Endothelial cell of umbilical vein (primary cell): ENCODE data around the gene NSD1. TPM values are rescaled to one million over a fixed set of nuclear protein-coding genes. Genes with fewer than 3 reads are reported as not detected.

Source experiments
- BruUV-seq: library from RNA; stranded (reverse); fragments of 400-500 nt; replicated peaks from 2 replicates; lab custom pipeline; 2021; lab: Mats Ljungman, UMichigan
- CTCF ChIA-PET: fragments of 300-600, 350-600 bp; sonication (Branson Sonifier 250); formaldehyde crosslinking; loops from one replicate; lab custom pipeline; 2021; ENCODE audit warnings: antibody characterized with exemption, inconsistent platforms; lab: Charles Lee
- POLR2A ChIA-PET: fragments of 300-600, 350-600 bp; sonication (Branson Sonifier 250); formaldehyde crosslinking; loops from one replicate; lab custom pipeline; 2021; ENCODE audit warnings: antibody characterized with exemption, inconsistent platforms; lab: Charles Lee
- DNase-seq: peaks from one replicate; pipeline ENCODE4 v3.0.0-alpha.2; 2011; ENCODE audit warnings: low read depth, low spot score
- FAIRE-seq: peaks from 2 replicates; lab custom pipeline; 2011; peaks lifted over from hg19 to GRCh38; lab: Jason Lieb, UNC
- H2AFZ ChIP-seq: 2 replicates; pipeline ENCODE4 v1.6.0; 2012; ENCODE audit warnings: low read depth, low read length, control low read depth, inconsistent platforms
- H3K27ac ChIP-seq: 2 replicates; pipeline ENCODE4 v1.5.1; 2011; ENCODE audit warnings: low read depth, mild to moderate bottlenecking, control low read depth, low read length, moderate library complexity; ENCODE audit not compliant: insufficient read depth
- H3K27me3 ChIP-seq, 2 experiments: 2 replicates each; pipeline versions ENCODE4 v1.6.0 to v1.6.1; 2011; ENCODE audit warnings: low read length in 2 of 2, mixed read lengths in 1 of 2; ENCODE audit not compliant: control insufficient read depth in 2 of 2, insufficient read depth in 2 of 2
- H3K36me3 ChIP-seq, 2 experiments: 2 replicates in 1 of 2; 3 replicates in 1 of 2; pipeline ENCODE4 v1.5.1; 2011; ENCODE audit warnings: low read length in 2 of 2, mild to moderate bottlenecking in 1 of 2, moderate library complexity in 1 of 2; ENCODE audit not compliant: control insufficient read depth in 2 of 2, insufficient read depth in 2 of 2; ENCODE audit errors: extremely low read depth in 1 of 2
- H3K4me1 ChIP-seq: 3 replicates; pipeline ENCODE4 v1.5.1; 2011; ENCODE audit warnings: mild to moderate bottlenecking, low read length; ENCODE audit not compliant: control insufficient read depth, insufficient read depth; ENCODE audit errors: extremely low read depth
- H3K4me2 ChIP-seq: 2 replicates; pipeline ENCODE4 v1.6.1; 2011; ENCODE audit warnings: low read length, control low read depth, mixed read lengths; ENCODE audit not compliant: insufficient read depth
- H3K4me3 ChIP-seq, 3 experiments: fragments of 200-600 bp in 1 of 3; sonication (generic), shearing (Covaris generic) in 1 of 3; replicated peaks in 1 of 3; 2 replicates each; pipeline ENCODE4 v1.5.1; 2011 to 2016; ENCODE audit warnings: control low read depth in 3 of 3, low read length in 3 of 3, mild to moderate bottlenecking in 2 of 3, inconsistent platforms in 1 of 3, low read depth in 1 of 3, moderate library complexity in 1 of 3; ENCODE audit not compliant: insufficient read depth in 1 of 3
- H3K79me2 ChIP-seq: 2 replicates; pipeline ENCODE4 v1.6.0; 2012; ENCODE audit warnings: low read length, inconsistent platforms; ENCODE audit not compliant: control insufficient read depth, insufficient read depth
- H3K9ac ChIP-seq: replicated peaks from 2 replicates; pipeline ENCODE3; 2011; ENCODE audit warnings: low read length, control low read depth; ENCODE audit not compliant: insufficient read depth; ENCODE audit errors: extremely low read depth
- H3K9me1 ChIP-seq: replicated peaks from 3 replicates; pipeline ENCODE4 v1.6.0; 2011; ENCODE audit warnings: mild to moderate bottlenecking, low read length; ENCODE audit not compliant: control insufficient read depth, insufficient read depth; ENCODE audit errors: extremely low read depth
- H3K9me3 ChIP-seq: replicated peaks from 2 replicates; pipeline ENCODE4 v1.5.1; 2012; ENCODE audit warnings: low read length, inconsistent platforms; ENCODE audit not compliant: control insufficient read depth, insufficient read depth
- H4K20me1 ChIP-seq: replicated peaks from 2 replicates; pipeline ENCODE3; 2011; ENCODE audit warnings: mild to moderate bottlenecking, low read length; ENCODE audit not compliant: control insufficient read depth, insufficient read depth; ENCODE audit errors: extremely low read depth
- JUN ChIP-seq: IDR thresholded peaks from 2 replicates; pipeline ENCODE4 v1.6.1; 2011; ENCODE audit warnings: borderline replicate concordance, low read depth; ENCODE audit not compliant: insufficient read length, insufficient read depth
- MYC ChIP-seq: IDR thresholded peaks from one replicate; pipeline ENCODE4 v1.6.1; 2011; ENCODE audit warnings: mild to moderate bottlenecking, low read depth, low read length
- POLR2A ChIP-seq: IDR thresholded peaks from 2 replicates; pipeline ENCODE4 v1.6.1; 2012; ENCODE audit warnings: low read depth, mild to moderate bottlenecking, control low read depth, low read length
- POLR2AphosphoS5 ChIP-seq: IDR thresholded peaks from 2 replicates; pipeline ENCODE4 v1.6.1; 2012; ENCODE audit warnings: low read depth, mild to moderate bottlenecking, control low read depth, low read length, moderate library complexity; ENCODE audit not compliant: insufficient read depth
- dilution Hi-C: fragments of 300-500 bp; cut with MboI; formaldehyde crosslinking; loops from one replicate; pipeline ENCODE4 v1.15.0; 2019; ENCODE audit warnings: low sequenced_read_pairs; ENCODE audit not compliant: extremely low pct_ligation_motif_present
- intact Hi-C: fragments of 100-400 bp; cut with micrococcal nuclease; formaldehyde crosslinking; loops from one replicate; pipeline ENCODE4 v1.10.0; 2022
- polyA plus RNA-seq, 4 experiments: library from polyadenylated mRNA; depleted of rRNA in 3 of 4; stranded (reverse) in 3 of 4; unstranded in 1 of 4; fragments of >200 nt; gene quantifications; 2 replicates each; pipeline versions ENCODE4 v1.2.1 to v1.2.3, GENCODE V29; 2011 to 2012; ENCODE audit warnings: missing spikeins in 1 of 4
- total RNA-seq: library from RNA; stranded (reverse); gene quantifications from 2 replicates; pipeline ENCODE4 v1.2.3, GENCODE V29; 2021
- TF ChIP-seq, protein P1 (sequence below), 2 donors: IDR thresholded peaks; 1 replicate in 1 of 2; 2 replicates in 1 of 2; pipeline ENCODE4 v1.5.1; 2011; ENCODE audit warnings: low read length in 2 of 2, mild to moderate bottlenecking in 2 of 2, moderate library complexity in 2 of 2, control low read depth in 1 of 2, inconsistent platforms in 1 of 2, low read depth in 1 of 2; ENCODE audit not compliant: insufficient read depth in 1 of 2; ENCODE audit errors: extremely low read depth in 1 of 2
- TF ChIP-seq, protein P2 (sequence below): IDR thresholded peaks from 2 replicates; pipeline ENCODE4 v1.6.1; 2011; ENCODE audit not compliant: insufficient read depth, insufficient read length

The NSD1 gene
- total and polyA plus RNA-seq, 2 donors (not counting 3 experiments of a cell fraction or from before 2014, with no cell fraction given), result 14.4 to 90.4 TPM

DNA sequence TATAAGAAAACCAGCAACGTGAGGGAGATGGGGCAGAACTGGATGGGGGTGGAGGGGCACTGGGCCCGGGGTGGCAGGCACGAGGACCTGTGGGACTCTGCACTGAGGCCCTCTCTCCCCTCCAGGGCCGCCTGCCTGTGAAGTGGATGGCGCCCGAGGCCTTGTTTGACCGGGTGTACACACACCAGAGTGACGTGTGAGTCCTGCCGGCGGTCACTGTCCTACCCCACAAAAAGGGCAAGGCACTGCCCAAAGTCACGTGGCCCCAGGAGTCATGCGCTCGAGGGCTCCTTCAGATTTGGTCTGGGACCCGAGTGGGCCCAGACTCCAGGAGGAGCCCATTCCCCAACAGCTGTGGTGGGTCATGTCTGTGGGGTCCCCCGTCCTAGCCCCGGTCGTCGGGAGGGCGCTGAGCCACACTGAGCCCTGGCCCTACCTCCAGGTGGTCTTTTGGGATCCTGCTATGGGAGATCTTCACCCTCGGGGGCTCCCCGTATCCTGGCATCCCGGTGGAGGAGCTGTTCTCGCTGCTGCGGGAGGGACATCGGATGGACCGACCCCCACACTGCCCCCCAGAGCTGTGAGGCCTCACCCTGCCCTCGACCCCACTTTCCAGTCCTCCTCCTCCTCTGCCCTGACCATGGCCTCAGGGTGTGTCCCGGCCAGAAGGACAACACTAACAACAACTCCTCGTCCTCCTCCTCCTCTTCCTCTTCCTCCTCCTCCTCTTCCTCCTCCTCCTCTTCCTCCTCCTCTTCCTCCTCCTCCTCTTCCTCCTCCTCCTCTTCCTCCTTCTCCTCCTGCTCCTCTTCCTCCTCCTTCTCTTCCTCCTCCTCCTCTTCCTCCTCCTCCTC is 37.2 kb upstream of the NSD1 start:
- H3K4me2 ChIP-seq, result no peak overlapping the region

More for the DNA sequence above, 37.2 kb upstream of the NSD1 start:
- Histone ChIP-seq H3K4me3 (no peak overlapping the region), H3K9ac (no peak overlapping the region), H3K79me2 (no peaks in the 10 kb centered on the region), H2AFZ (no peak overlapping the region), H3K27ac (no peak overlapping the region), H3K9me1 (no peaks in the 10 kb centered on the region), H4K20me1 (no peaks in the 10 kb centered on the region), H3K4me1 (peaks cover 35% of the 10 kb centered on the region), H3K36me3 (no peaks in the 10 kb centered on the region), H3K27me3 (no peaks in the 10 kb centered on the region), H3K9me3 (no peaks in the 10 kb centered on the region)
- DNase-seq, result no peak
- dilution Hi-C loops, result no loop called here
- intact Hi-C loops, result no loop called here
- BruUV-seq, result no TSS peak
- CTCF ChIA-PET, result interaction anchor here (2.4 to 2.9 kb wide), 3 partner anchors 10 to 25 kb away, joined by 10 to 15 read pairs (median 10); partner anchors contain the start of gene FGFR4
- TF ChIP-seq, protein P1, sequence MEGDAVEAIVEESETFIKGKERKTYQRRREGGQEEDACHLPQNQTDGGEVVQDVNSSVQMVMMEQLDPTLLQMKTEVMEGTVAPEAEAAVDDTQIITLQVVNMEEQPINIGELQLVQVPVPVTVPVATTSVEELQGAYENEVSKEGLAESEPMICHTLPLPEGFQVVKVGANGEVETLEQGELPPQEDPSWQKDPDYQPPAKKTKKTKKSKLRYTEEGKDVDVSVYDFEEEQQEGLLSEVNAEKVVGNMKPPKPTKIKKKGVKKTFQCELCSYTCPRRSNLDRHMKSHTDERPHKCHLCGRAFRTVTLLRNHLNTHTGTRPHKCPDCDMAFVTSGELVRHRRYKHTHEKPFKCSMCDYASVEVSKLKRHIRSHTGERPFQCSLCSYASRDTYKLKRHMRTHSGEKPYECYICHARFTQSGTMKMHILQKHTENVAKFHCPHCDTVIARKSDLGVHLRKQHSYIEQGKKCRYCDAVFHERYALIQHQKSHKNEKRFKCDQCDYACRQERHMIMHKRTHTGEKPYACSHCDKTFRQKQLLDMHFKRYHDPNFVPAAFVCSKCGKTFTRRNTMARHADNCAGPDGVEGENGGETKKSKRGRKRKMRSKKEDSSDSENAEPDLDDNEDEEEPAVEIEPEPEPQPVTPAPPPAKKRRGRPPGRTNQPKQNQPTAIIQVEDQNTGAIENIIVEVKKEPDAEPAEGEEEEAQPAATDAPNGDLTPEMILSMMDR (IDR thresholded peaks at IDR 0.05; ENCODE audit: extremely low read depth in 1 of 2, insufficient read depth in 1 of 2, low read depth in 1 of 2, low read length in 2 of 2), result no peak
- TF ChIP-seq POLR2AphosphoS5 (no peak), POLR2A (no peak), JUN (no peak), MYC (no peak)
- TF ChIP-seq, protein P2, sequence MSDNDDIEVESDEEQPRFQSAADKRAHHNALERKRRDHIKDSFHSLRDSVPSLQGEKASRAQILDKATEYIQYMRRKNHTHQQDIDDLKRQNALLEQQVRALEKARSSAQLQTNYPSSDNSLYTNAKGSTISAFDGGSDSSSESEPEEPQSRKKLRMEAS, result no peak
- POLR2A ChIA-PET, result no interaction called here
- FAIRE-seq, result no peak
